ENCODE data around the gene TTBK1.

TTBK1 gene

DNA sequence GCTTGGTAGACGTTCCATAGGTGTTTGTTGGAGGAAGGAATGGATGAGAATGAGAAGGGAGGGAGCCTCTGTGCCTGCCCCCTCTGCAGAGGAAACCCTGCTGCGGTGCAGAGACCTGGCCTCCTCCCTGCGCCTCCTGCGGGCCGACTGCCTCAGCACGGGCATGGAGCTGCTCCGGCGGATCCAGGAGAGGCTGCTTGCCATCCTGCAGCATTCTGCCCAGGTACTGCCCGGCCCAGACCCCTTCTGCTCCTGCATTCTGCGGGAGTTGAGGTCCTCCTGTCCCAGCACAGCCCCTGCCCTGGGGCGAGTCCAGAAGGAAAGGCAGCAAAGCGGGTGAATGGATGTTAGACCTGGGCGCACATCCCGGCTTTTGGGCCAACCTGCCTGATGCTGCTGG lies 20.1 kb upstream of the TTBK1 start:
- DNase-seq (ENCODE audit: low read depth), result no peak

DNA sequence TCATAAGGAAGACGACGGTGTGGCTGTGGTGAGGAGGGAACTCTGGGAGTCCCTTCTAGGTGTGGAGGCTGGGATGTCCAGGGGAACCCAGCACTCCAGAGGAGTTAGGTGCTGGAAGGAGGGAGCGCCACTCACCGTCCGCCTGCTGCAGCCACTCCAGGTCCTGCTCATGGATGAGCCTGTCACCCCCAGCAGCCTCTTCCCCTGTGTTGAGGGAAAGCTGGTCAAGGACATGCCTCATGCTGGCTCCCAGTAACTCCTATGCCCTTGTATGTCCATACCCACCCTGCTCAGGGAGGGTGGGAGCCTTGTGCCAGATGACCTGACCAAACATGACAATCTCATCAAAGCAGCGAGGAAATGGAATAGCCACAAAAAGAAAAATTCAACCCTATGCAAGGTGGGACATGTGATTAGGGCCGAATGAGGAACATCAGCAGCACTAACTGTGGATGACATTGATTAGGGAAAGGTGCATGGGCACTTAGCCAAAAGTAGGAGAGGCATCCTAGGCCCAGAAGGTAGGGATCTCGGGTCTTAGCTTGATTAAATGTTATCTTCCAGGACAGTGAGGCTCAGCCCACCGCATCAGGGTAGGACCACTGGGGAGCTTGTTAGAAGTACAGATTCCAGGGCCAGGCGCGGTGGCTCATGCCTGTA lies 17.0 kb upstream of the TTBK1 start:
- DNase-seq (ENCODE audit: low read depth), result no peak

DNA sequence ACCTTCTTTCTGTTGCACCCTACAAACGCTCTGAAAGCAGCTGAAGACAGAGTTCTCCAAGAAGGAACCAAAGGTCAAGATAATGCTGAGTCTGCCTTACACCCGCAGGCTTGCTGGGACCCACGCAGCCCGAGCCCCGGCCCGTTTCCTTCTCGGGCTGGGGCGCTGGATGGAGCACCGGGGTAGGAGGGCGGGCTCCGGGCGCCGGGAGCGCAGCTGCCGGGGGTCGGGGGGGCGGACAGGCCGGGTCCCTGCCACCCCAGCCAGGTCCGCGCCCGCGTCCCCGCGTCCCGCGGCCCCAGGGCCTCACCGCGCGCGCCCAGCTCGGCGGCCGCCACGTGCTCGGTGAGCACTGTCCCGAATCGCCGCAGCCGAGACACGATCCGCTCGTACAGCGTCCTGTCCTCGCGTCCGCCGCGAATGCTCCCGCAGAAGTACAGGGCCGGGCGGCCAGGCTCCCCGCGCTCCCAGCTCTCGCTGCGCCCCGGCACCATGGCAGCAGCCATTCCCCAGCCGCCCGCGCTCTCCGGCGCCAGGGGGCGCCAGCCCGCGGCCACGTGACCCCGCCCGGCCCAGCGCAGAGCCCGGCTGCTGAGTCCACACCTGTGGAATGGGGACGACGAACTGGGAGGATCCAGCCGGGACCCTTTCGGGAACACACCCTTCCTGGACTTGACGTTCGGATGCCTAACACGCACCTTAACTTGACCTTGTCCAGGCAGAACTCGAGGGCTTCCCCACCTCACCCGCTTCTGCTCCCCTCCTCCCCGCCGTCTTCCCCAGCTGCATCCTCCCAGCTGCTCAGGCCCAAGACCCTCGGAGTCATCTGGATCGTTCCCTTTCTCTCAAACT lies 14.1 kb upstream of the TTBK1 start, which contains the start of gene DNPH1:
DNPH1 (minus strand) TSS at position 531 of the 852 bp plus-strand sequence; CDS start at position 506, 25 bp downstream.
- no peak for DNase-seq (ENCODE audit: low read depth)

DNA sequence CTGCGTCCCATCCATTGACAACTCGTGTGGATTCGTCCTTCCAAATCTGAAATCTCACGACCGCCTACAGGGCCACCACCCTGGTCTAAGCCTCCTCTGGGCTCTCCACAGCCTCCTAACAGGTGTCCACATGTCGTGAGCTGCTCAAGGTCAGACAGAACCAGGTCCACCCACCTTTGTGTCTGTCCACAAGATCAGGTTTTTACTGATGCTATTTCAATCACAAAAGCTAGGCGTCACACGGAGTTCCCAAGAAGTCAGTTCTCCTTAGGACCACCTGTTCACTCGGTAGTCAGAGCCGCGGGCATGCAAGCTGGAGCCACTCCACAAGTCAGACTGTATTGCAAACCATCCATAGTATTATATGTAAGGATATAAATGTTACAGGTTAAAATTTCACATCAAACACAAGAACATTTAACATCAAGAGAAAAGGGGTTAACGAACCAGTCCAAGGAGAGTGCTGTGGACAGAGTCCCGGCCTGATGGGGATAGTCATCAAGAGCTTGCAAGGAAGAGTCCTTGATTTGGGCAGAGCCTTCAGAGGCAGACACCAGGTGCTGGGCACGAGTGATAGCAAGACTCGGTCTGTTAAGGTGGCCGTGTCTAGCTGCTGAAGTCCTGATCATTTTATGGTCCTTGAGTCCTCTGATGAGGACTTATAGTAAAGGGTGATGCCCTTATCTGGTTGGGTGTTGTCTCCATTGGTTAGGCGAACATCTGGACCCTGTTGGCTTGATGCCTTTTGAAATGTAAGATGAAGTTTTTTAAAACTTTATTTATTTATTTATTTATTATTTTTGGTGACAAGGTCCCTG lies 13.3 kb upstream of the TTBK1 start:
- no peak for DNase-seq (ENCODE audit: low read depth)

DNA sequence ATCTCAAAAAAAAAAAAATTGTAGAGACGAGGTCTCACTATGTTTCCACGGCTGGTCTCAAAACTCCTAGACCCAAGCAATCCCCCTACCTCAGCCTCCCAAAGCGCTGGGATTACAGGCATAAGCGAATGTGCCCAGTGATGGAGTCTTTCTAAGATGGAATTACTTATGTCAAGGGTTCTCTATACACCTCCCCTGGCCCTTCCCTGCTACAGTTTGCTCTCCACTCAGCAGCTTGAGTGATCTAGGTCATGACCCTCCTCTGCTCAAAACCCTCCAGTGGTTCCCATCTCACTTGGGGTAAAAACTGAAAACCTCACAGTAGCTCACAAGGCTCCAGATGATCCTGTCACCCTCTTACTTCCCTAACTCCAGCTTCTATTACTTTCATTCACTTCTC lies 12.2 kb upstream of the TTBK1 start:
- DNase-seq (ENCODE audit: low read depth), result no peak

DNA sequence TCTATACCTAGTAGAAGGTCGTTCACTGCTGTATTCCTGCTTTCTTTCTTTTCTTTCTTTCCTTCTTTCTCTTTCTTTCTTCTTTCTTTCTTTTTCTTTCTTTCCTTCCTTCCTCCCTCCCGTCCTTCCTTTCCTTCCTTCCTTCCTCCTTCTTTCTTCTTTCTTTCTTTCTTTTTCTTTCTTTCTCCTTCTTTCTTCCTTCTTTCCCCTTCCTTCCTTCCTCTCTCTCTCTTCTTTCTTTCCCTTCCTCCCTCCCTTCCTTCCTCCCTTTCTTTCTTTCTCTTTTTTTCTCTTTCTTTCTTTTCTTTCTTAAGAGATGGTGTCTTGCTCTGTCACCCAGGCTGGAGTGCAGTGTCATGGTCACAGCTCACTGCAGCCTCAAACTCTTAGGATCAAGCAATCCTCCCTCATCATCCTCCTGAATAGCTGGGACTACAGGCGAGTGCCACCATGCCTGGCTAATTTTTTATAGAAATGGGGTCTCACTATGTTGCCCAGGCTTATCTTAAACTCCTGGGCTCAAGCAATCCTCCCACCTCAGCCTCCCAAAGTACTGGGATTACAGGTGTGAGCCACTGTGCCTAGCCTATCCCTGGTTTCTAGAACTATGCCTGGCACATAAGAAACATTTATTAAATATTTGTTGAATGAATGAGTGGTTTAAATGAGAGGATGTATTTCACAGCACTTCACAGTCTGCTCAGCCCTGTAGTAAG lies 11.4 kb upstream of the TTBK1 start:
- DNase-seq (ENCODE audit: low read depth), result no peak

DNA sequence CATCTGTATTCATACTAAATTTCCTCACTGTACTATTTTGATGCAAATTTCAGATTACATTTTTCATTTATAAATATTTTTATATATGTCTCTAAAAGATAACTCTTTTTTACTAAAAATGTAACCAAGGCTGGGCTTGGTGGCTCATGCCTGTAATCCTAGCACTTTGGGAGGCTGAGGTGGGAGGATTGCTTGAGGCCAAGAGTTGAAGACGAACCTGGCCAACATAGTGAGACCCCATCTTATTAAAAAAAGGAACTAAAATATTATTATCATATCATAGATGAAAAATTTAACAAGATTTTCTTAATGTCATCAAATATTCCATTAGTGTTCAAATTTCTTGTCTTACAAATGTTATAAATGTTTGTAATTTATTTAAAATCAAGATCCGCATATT lies 7.4 kb upstream of the TTBK1 start:
- DNase-seq (ENCODE audit: low read depth), result no peak

DNA sequence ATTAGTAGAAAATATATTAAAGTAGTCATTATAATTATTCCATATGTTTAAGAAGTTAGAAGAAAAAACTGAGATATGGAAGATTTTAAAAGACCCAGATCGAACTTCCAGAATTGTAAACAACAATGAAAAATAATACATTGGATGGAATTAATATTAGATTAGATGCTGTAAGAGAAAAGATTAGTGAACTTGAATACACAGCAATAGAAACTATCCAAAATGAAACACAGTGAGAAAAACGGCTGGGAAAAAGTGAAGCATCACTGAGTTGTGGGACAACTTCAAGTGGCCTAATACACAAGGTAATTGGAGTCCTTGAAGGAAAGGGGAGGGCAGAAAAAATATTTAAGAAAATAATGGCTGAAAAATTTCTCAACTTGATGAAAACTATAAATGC lies 4.2 kb upstream of the TTBK1 start:
- no peak for DNase-seq (ENCODE audit: low read depth)

DNA sequence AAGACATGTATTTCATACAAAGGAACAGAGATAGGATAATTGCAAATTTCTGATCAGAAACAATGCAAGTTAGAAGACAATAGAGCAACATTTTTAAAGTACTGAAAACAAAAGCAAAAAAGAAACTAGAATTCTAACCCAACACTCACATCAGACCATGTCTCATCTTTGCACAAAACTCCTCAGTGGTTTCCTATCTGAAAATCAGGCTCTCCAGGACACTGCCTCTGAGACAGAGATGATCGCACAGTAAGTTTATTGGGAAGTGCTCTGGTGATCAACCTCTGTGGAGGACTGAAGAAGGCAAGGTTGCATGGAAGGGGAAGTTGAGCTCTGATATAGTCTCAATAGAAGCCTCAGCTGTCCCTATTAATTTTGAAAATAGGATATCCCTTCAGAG lies 2.3 kb upstream of the TTBK1 start:
- no peak for DNase-seq (ENCODE audit: low read depth)

DNA sequence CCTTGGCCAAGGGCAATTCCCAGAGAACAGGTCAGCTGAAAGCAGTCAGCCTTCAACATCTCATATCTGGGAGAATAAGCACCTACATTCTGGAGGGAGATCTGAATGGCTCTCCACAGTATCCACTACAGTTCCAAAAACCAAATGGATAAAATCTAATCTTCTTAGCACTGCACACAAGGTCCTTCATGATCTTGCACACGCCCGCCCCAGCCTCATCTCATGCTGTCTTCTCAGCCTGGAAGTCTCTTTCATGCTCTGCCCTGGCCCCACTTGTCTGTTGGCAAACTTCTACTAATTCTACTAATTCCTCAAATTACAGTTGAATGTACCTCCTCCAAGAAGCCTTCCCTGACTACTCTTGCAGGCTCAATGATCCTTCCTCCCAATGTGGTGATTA lies 1.8 kb upstream of the TTBK1 start:
- DNase-seq (ENCODE audit: low read depth), result no peak

DNA sequence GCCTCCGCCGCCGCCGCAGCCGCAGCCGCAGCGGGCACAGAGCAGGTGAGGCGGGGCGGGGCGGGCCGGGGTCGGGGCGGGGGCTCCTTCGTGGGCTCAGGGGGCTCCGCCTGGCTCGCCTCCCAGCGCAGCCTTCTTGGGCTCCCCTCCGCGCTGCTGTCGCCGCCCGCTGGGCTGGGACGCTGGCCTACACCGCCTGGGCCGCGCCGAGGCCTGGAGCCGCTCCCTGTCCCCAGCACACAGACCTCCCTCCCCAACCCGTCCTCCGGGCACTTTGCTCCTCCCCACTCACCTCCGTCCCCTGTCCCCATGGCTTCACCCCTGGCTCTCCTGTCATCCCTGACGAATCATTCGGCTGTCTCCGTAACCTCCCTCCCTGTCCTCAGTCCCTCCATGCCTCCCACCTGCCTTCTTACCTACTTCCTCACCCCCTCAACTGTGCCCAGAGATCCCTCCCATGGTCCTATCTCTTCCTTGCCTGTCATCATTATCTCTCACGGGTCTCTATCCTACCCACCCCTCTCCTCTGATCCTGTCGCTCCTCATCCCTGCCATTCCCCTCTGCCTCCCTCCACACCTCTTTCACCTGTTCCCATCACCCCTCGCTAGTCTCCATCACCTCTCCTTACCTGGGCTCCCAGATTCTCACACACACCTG lies 512 bp downstream of the TTBK1 start:
- DNase-seq (ENCODE audit: low read depth), result no peak

DNA sequence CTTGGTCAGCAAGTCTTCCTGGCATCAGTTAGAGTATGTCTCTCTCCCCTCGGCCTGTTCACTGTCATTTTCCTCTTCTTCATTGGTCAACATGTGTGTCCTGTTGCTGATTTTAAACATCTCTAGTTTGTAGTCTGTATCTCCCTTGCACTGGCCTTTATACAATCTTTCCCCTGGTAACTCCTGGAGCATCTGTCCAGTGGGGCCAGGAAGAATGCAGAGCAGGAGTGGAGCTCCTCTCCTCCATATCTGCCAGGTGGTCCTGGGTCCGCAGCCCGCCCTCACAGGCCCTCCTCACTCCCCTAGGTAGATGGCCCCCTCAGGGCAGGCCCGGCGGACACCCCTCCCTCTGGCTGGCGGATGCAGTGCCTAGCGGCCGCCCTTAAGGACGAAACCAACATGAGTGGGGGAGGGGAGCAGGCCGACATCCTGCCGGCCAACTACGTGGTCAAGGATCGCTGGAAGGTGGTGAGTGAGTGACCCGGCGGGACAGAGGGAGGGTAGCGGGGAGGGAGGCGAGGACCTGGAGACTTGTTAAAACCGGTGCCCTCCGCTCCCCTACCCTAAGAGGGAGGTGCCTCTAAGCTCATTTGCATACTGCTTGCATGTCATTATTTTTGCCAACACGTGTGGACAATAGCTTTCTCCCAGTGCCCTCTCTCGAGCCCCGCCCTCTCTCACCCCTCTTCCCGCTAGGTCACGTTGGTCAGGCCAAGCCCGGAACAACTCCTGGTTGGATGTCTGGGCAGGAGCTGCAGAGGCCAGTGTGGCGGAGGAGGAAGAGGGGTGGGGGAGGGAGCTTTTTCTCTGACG lies 3.2 kb downstream of the TTBK1 start:
- DNase-seq (ENCODE audit: low read depth), result no peak

DNA sequence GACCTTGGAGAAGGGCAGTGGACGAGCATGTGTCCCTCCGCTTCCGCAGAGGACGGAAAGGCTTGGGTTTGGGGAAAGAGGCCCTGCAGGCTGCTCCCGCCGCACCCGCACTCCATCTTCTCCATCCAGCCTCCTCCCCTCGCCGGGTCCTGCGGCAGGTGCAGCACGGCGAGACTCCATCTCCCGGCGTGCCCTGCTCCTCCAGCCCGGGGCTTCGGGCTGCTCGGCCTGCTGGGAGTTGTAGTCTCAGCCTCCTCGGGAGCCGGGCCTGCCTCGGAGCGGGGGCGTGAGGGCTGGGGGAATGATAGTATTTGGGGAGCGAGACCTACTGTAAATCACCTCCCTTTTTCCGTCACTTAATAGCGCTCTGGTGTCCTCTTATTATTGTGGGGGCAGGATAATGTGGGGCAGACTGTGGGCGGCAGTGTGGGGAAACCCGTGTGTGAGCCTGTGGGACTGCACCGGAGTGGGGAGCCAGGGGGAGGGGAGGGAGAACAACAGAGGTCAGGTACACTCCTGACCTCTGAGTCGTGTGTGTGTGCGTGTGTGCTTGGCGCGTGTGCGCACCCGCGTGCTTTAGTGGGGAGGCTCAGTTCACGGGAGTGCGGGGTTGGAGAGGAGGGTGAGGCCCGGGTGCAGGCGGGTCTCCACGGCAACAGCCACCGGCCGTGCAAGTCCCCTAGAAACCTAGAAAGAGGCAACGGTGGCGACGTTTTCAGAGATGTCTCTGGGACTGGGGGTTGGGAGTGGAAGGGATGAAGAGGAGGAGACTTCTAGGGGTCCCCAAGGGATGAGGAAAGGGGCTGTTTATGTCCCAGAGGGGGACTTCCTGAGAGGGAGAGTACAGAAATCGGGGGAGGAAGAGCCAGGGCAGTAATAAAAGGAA lies 4.1 kb downstream of the TTBK1 start:
- no peak for DNase-seq (ENCODE audit: low read depth)

DNA sequence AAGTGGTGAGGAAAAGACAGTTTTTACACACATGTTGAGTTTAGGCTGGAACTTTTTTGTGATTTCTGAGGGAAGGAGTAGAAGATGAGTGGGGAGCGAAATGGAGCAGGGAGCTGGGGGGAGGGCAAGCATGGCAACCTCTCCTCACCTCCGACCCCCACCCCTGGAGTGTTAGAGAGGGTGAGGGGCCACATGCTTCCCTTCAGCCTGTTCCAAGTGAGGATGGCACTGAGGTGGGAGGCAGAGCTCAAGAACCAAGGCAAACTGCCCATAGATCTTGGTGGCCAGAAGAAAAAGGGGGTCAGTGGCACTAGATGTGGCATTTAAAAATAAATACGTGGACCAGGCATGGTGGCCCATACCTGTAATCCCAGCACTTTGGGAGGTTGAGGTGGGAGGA lies 4.8 kb downstream of the TTBK1 start:
- no peak for DNase-seq (ENCODE audit: low read depth)

DNA sequence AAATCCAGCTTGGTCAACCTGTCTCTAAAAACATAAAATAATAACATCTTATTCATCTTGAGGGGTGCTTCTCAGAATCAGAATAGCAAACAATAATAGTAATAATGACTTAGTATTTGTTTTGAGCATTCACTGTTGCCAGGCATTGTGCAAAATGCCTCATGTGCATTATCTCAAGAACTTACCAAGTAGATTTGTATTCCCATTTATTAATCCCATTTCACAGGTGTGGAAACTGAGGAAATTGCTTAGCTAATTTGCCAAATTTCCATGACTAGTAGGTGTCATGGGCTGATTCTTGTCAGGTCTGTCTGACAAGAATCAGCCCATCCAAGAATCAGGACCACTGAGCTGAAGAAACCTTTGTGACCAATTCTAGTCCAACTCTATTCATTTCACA lies 5.5 kb downstream of the TTBK1 start:
- DNase-seq (ENCODE audit: low read depth), result no peak

DNA sequence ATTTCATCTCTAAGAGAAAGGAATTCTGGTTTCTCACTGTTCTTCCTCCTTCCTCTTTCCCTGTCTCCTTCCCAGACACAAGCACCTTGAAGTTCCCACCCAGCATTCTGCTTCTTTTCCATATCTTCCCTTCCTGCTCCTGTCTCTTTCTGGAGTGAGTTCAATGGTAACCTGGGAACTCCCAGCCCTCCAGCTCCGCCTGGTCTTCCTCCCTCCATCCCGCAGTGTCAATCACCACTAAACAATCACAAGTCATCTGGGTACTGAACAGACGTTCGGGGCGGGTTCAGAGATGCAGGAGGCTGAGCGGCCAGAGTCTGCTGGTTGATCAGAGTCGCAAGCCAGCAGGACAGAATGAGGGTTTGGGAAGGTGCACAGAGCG lies 7.7 kb downstream of the TTBK1 start:
- no peak for DNase-seq (ENCODE audit: low read depth)

DNA sequence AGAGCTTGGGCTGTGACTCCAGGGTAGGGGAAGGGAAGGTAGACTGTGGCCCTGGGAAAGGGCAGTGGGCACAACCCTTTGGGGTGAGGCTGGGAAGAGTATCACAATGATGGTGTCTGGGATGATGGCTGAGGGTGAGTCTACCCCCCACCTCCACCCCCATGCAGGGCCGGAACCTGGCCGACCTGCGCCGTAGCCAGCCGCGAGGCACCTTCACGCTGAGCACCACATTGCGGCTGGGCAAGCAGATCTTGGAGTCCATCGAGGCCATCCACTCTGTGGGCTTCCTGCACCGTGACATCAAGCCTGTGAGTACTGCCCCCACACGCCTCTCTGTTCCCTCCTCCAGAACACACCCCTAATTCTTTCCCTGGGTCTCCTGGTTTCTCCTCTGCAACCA lies 10.1 kb downstream of the TTBK1 start:
- no peak for DNase-seq (ENCODE audit: low read depth)

DNA sequence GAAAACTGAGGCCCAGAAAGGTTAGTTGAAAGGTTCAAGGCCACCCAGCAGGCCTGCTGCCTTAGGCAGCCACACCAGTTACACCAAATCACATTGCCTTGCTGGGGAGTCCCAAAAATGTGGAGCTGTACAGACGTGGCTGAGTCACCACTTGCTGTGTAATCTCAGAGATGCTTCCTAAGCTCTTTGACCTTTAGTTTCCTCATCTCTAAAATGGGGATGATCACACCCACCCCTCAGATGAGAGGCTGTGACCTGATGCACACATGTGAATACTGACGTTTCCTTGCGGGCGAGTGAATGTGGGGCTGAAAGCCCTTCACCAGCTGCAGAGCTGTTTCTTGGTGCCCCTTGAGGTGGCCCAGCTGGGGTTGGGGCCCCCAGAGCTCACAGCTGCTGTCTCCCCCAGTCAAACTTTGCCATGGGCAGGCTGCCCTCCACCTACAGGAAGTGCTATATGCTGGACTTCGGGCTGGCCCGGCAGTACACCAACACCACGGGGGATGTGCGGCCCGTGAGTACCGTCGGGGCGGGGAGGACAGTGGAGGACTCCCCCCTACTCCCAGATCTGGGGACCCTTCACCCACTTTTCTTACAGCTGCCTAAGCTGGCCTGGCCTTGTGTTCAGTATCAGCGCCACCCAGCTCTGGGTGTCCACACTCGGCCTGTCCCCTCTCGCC lies 11.0 kb downstream of the TTBK1 start:
- no peak for DNase-seq (ENCODE audit: low read depth)

DNA sequence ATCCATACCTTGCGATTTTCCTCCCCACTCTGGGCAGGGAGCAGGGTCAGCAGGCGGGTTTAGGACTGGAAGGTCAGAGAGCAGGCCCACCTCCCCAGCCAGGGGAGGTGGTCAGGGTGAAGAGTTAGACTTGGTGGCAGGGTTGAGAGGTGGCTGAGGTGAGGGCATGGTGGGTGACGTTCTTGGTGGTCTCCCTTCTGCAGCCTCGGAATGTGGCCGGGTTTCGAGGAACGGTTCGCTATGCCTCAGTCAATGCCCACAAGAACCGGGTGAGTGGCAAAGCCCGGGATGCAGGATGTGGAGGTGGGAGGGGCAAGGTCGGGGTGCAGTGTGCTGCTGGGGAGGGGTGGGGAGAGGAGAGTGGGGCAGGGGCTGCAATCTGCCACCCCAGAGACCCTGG lies 11.6 kb downstream of the TTBK1 start:
- DNase-seq (ENCODE audit: low read depth), result no peak

Data from non-pigmented ciliary epithelial cell (primary cell).